ENCODE measurements around the gene LRRK2.

LRRK2 gene

GRCh38 chr12:40286583-40286982 lies 61.8 kb downstream of the LRRK2 start:
- no peak overlapping the region for H3K9ac ChIP-seq (ENCODE audit: low read length in 2 of 2)
- H3K36me3 ChIP-seq (ENCODE audit: control insufficient read depth in 2 of 2, insufficient read depth in 2 of 2, low read length in 2 of 2) = peaks cover 10 to 15% of the 10 kb centered on the region in 2 donors
- H3K27ac ChIP-seq (ENCODE audit: low read length) = no peak overlapping the region
- H3K9me3 ChIP-seq (ENCODE audit: control insufficient read depth in 2 of 2, low read length in 2 of 2) = no peaks in the 10 kb centered on the region
- no peaks in the 10 kb centered on the region for H3K4me1 ChIP-seq (ENCODE audit: control insufficient read depth, insufficient read depth, low read length)
- H3K27me3 ChIP-seq (ENCODE audit: control insufficient read depth in 1 of 2, insufficient read depth in 2 of 2, low read length in 2 of 2) = no peaks in the 10 kb centered on the region
- no peak overlapping the region for H3K4me3 ChIP-seq (ENCODE audit: low read length in 2 of 2)

- H3K9me3 ChIP-seq (ENCODE audit: control insufficient read depth in 2 of 2, low read length in 2 of 2) = no peaks in the 10 kb centered on the region
- H3K36me3 ChIP-seq (ENCODE audit: control insufficient read depth in 2 of 2, insufficient read depth in 2 of 2, low read length in 2 of 2) = peaks cover 10 to 15% of the 10 kb centered on the region in 2 donors
- no peaks in the 10 kb centered on the region for H3K4me1 ChIP-seq (ENCODE audit: control insufficient read depth, insufficient read depth, low read length)
- H3K27me3 ChIP-seq (ENCODE audit: control insufficient read depth in 1 of 2, insufficient read depth in 2 of 2, low read length in 2 of 2) = no peaks in the 10 kb centered on the region
- no peak overlapping the region for H3K27ac ChIP-seq (ENCODE audit: low read length)
- H3K9ac ChIP-seq (ENCODE audit: low read length in 2 of 2) = no peak overlapping the region
- H3K4me3 ChIP-seq (ENCODE audit: low read length in 2 of 2) = no peak overlapping the region
These were observed 62.7 kb downstream of the LRRK2 start for GRCh38 chr12:40287369-40287975.

GRCh38 chr12:40292788-40293429 lies 68.1 kb downstream of the LRRK2 start:
- H3K27me3 ChIP-seq (ENCODE audit: control insufficient read depth in 1 of 2, insufficient read depth in 2 of 2, low read length in 2 of 2) = no peaks in the 10 kb centered on the region
- no peak overlapping the region for H3K9ac ChIP-seq (ENCODE audit: low read length in 2 of 2)
- no peaks in the 10 kb centered on the region for H3K4me1 ChIP-seq (ENCODE audit: control insufficient read depth, insufficient read depth, low read length)
- H3K9me3 ChIP-seq (ENCODE audit: control insufficient read depth in 2 of 2, low read length in 2 of 2) = no peaks in the 10 kb centered on the region
- H3K36me3 ChIP-seq (ENCODE audit: control insufficient read depth in 2 of 2, insufficient read depth in 2 of 2, low read length in 2 of 2) = peaks cover 0 to 6% of the 10 kb centered on the region in 2 donors
- no peak overlapping the region for H3K27ac ChIP-seq (ENCODE audit: low read length)
- no peak overlapping the region for H3K4me3 ChIP-seq (ENCODE audit: low read length in 2 of 2)

GRCh38 chr12:40298341-40298740 lies 73.5 kb downstream of the LRRK2 start:
- no peaks in the 10 kb centered on the region for H3K9me3 ChIP-seq (ENCODE audit: control insufficient read depth in 2 of 2, low read length in 2 of 2)
- H3K36me3 ChIP-seq (ENCODE audit: control insufficient read depth in 2 of 2, insufficient read depth in 2 of 2, low read length in 2 of 2) = peaks cover 3 to 12% of the 10 kb centered on the region in 2 donors

GRCh38 chr12:40300490-40300889 lies 75.7 kb downstream of the LRRK2 start:
- no peak overlapping the region for H3K9ac ChIP-seq (ENCODE audit: low read length in 2 of 2)
- no peak overlapping the region for H3K4me3 ChIP-seq (ENCODE audit: low read length in 2 of 2)
- no peaks in the 10 kb centered on the region for H3K4me1 ChIP-seq (ENCODE audit: control insufficient read depth, insufficient read depth, low read length)
- H3K27ac ChIP-seq (ENCODE audit: low read length) = no peak overlapping the region
- no peaks in the 10 kb centered on the region for H3K9me3 ChIP-seq (ENCODE audit: control insufficient read depth in 2 of 2, low read length in 2 of 2)
- peaks cover 3 to 14% of the 10 kb centered on the region in 2 donors for H3K36me3 ChIP-seq (ENCODE audit: control insufficient read depth in 2 of 2, insufficient read depth in 2 of 2, low read length in 2 of 2)
- no peaks in the 10 kb centered on the region for H3K27me3 ChIP-seq (ENCODE audit: control insufficient read depth in 1 of 2, insufficient read depth in 2 of 2, low read length in 2 of 2)

More at GRCh38 chr12:40298341-40298740, 73.5 kb downstream of the LRRK2 start:
- no peak overlapping the region for H3K27ac ChIP-seq (ENCODE audit: low read length)
- no peaks in the 10 kb centered on the region for H3K4me1 ChIP-seq (ENCODE audit: control insufficient read depth, insufficient read depth, low read length)
- H3K27me3 ChIP-seq (ENCODE audit: control insufficient read depth in 1 of 2, insufficient read depth in 2 of 2, low read length in 2 of 2) = no peaks in the 10 kb centered on the region
- H3K4me3 ChIP-seq (ENCODE audit: low read length in 2 of 2) = no peak overlapping the region
- no peak overlapping the region for H3K9ac ChIP-seq (ENCODE audit: low read length in 2 of 2)

- no peak overlapping the region for H3K9ac ChIP-seq (ENCODE audit: low read length in 2 of 2)
- no peak overlapping the region for H3K4me3 ChIP-seq (ENCODE audit: low read length in 2 of 2)
- no peaks in the 10 kb centered on the region for H3K4me1 ChIP-seq (ENCODE audit: control insufficient read depth, insufficient read depth, low read length)
- no peaks in the 10 kb centered on the region for H3K9me3 ChIP-seq (ENCODE audit: control insufficient read depth in 2 of 2, low read length in 2 of 2)
- peaks cover 3 to 4% of the 10 kb centered on the region in 2 donors for H3K36me3 ChIP-seq (ENCODE audit: control insufficient read depth in 2 of 2, insufficient read depth in 2 of 2, low read length in 2 of 2)
- H3K27ac ChIP-seq (ENCODE audit: low read length) = no peak overlapping the region
- H3K27me3 ChIP-seq (ENCODE audit: control insufficient read depth in 1 of 2, insufficient read depth in 2 of 2, low read length in 2 of 2) = no peaks in the 10 kb centered on the region
These were observed 84.2 kb downstream of the LRRK2 start for GRCh38 chr12:40309001-40309400.

GRCh38 chr12:40310211-40310610 lies 85.4 kb downstream of the LRRK2 start:
- no peaks in the 10 kb centered on the region for H3K4me1 ChIP-seq (ENCODE audit: control insufficient read depth, insufficient read depth, low read length)
- no peak overlapping the region for H3K4me3 ChIP-seq (ENCODE audit: low read length in 2 of 2)
- H3K27me3 ChIP-seq (ENCODE audit: control insufficient read depth in 1 of 2, insufficient read depth in 2 of 2, low read length in 2 of 2) = no peaks in the 10 kb centered on the region
- H3K36me3 ChIP-seq (ENCODE audit: control insufficient read depth in 2 of 2, insufficient read depth in 2 of 2, low read length in 2 of 2) = peaks cover 3 to 7% of the 10 kb centered on the region in 2 donors
- no peak overlapping the region for H3K9ac ChIP-seq (ENCODE audit: low read length in 2 of 2)
- H3K27ac ChIP-seq (ENCODE audit: low read length) = no peak overlapping the region
- H3K9me3 ChIP-seq (ENCODE audit: control insufficient read depth in 2 of 2, low read length in 2 of 2) = no peaks in the 10 kb centered on the region

GRCh38 chr12:40312196-40312595 lies 87.4 kb downstream of the LRRK2 start:
- Histone ChIP-seq H3K36me3 (ENCODE audit: control insufficient read depth in 2 of 2, insufficient read depth in 2 of 2, low read length in 2 of 2) (peaks cover 3 to 6% of the 10 kb centered on the region in 2 donors), H3K27me3 (ENCODE audit: control insufficient read depth in 1 of 2, insufficient read depth in 2 of 2, low read length in 2 of 2) (no peaks in the 10 kb centered on the region), H3K9ac (ENCODE audit: low read length in 2 of 2) (no peak overlapping the region), H3K27ac (ENCODE audit: low read length) (no peak overlapping the region), H3K9me3 (ENCODE audit: control insufficient read depth in 2 of 2, low read length in 2 of 2) (no peaks in the 10 kb centered on the region), H3K4me3 (ENCODE audit: low read length in 2 of 2) (no peak overlapping the region), H3K4me1 (ENCODE audit: control insufficient read depth, insufficient read depth, low read length) (no peaks in the 10 kb centered on the region)

- no peaks in the 10 kb centered on the region for H3K9me3 ChIP-seq (ENCODE audit: control insufficient read depth in 2 of 2, low read length in 2 of 2)
- H3K4me3 ChIP-seq (ENCODE audit: low read length in 2 of 2) = no peak overlapping the region
- H3K27ac ChIP-seq (ENCODE audit: low read length) = no peak overlapping the region
- peaks cover 3 to 12% of the 10 kb centered on the region in 2 donors for H3K36me3 ChIP-seq (ENCODE audit: control insufficient read depth in 2 of 2, insufficient read depth in 2 of 2, low read length in 2 of 2)
- no peaks in the 10 kb centered on the region for H3K4me1 ChIP-seq (ENCODE audit: control insufficient read depth, insufficient read depth, low read length)
- H3K27me3 ChIP-seq (ENCODE audit: control insufficient read depth in 1 of 2, insufficient read depth in 2 of 2, low read length in 2 of 2) = no peaks in the 10 kb centered on the region
- H3K9ac ChIP-seq (ENCODE audit: low read length in 2 of 2) = no peak overlapping the region
These were observed 88.3 kb downstream of the LRRK2 start for GRCh38 chr12:40312982-40313576.

GRCh38 chr12:40313928-40314327 lies 89.1 kb downstream of the LRRK2 start:
- Histone ChIP-seq H3K27me3 (ENCODE audit: control insufficient read depth in 1 of 2, insufficient read depth in 2 of 2, low read length in 2 of 2) (no peaks in the 10 kb centered on the region), H3K4me3 (ENCODE audit: low read length in 2 of 2) (no peak overlapping the region), H3K27ac (ENCODE audit: low read length) (no peak overlapping the region), H3K9ac (ENCODE audit: low read length in 2 of 2) (no peak overlapping the region), H3K4me1 (ENCODE audit: control insufficient read depth, insufficient read depth, low read length) (no peaks in the 10 kb centered on the region), H3K9me3 (ENCODE audit: control insufficient read depth in 2 of 2, low read length in 2 of 2) (no peaks in the 10 kb centered on the region), H3K36me3 (ENCODE audit: control insufficient read depth in 2 of 2, insufficient read depth in 2 of 2, low read length in 2 of 2) (peaks cover 3 to 12% of the 10 kb centered on the region in 2 donors)

GRCh38 chr12:40314927-40315326 lies 90.1 kb downstream of the LRRK2 start:
- H3K9me3 ChIP-seq (ENCODE audit: control insufficient read depth in 2 of 2, low read length in 2 of 2) = no peaks in the 10 kb centered on the region
- no peak overlapping the region for H3K27ac ChIP-seq (ENCODE audit: low read length)
- no peak overlapping the region for H3K9ac ChIP-seq (ENCODE audit: low read length in 2 of 2)
- H3K36me3 ChIP-seq (ENCODE audit: control insufficient read depth in 2 of 2, insufficient read depth in 2 of 2, low read length in 2 of 2) = peaks cover 3 to 12% of the 10 kb centered on the region in 2 donors
- no peaks in the 10 kb centered on the region for H3K27me3 ChIP-seq (ENCODE audit: control insufficient read depth in 1 of 2, insufficient read depth in 2 of 2, low read length in 2 of 2)
- no peaks in the 10 kb centered on the region for H3K4me1 ChIP-seq (ENCODE audit: control insufficient read depth, insufficient read depth, low read length)
- no peak overlapping the region for H3K4me3 ChIP-seq (ENCODE audit: low read length in 2 of 2)
